Limb (tissue), 2 donors: ENCODE data around the gene MAGI1.

Experiments
- DNase-seq, 2 donors: peaks; one replicate each; pipeline ENCODE4 v3.0.0-alpha.2; 2016; ENCODE audit errors: extremely low spot score in 2 of 2

MAGI1 gene

DNA sequence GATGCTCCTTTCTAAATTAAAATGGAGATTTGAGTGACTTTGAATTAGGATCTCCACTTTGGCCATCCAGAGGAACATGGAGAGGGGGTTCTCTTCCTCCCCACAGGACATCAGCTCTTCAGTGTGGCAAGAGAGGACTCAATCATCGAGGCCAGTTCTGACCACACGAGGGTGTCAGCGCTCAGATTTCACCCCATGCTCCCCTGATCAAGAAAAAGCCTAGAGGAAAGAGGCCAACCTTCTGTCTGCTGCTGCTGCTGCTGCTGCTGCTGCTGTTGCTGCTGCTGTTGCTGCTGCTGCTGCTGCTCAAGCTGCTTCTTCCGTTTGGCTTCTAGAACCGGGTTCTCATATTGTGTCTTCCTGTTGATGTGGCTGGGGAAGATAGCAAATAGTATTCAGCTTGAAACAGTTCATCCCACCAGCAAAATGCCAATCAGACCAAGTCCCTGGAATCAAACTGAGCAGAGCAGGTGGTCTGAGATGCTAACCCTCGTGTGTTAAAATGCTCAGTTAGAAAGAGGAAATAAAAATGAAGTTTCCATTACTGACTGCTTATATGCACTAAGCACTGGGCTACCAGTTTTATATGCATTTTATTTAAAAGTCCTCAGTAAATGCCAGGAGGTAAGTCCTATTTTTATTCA, 599.0 kb downstream of the MAGI1 start:
- DNase-seq: peak; percentile 49 to 67

DNA sequence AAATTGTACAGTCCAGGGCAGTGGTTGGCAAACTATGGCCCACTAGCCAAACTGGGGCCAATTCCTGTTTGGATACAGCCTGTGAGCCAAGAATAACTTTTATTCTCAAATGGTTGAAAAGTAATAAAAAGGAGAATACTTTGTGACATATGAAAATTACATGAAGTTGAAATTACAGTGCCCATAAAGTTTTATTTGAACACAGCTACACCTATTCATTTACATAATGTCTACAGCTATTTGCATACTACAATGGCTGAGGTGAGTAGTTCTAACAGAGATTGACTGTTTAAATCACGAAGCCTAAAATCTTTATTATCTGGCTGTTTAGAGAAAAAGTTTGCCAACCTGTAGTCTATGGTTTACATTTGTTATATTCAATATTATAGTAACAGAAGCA, 600.1 kb downstream of the MAGI1 start:
- no peak for DNase-seq

DNA sequence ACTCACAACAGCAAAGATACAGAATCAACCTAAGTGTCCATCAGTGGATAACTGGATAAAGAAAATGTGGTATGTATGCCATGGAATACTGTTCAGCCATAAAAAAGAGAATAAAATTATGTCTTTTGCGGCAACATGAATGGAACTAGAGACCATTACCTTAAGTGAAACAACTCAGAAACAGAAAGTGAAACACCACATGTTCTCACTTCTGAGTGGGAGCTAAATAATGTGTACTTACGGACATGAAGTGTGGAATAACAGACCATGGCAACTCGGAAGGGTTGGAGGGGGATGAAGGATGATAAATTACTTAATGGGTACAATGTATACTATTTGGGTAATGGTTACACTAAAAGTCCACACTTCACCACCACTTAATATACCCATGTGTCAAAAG, 600.6 kb downstream of the MAGI1 start:
- DNase-seq: no peak

DNA sequence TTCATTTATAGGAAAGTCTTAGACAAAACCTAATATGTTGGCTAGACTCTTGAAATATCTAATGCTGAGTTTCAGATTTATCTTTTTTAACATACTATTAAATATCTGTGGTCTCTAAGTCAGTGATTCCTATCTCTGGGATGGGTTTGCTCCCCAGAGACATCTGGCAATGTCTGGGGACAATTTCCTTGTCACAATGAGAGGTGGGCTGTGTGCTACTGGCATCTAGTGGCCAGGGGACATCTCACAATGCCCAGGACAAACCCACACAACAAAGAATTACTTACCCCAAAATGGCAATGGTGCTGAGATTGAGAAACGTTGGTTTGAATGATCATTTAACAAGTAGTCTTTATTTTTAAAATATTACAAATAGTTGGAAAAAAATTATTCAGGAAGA, 602.1 kb downstream of the MAGI1 start:
- peak in 1 of 2 donors; percentile 7 for DNase-seq

DNA sequence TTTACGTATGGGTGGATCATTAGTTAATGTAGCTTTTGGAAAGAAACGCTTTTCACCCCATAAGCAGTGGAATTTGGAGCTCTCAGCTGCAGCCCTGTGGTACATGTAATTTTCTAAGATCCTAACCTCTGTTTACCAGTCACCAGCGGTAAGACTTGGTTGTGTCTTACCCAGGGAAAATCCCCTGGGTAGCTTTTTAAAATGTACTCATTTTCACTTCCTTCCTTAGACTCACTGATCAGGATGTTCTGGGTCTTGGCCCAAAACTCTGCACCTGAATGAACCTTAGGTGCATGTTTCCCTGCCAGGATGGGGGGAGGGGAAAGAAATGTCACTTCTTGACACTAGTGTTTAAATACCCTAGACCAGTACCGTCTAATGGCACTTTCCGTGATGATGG, 605.2 kb downstream of the MAGI1 start:
- DNase-seq: no peak

DNA sequence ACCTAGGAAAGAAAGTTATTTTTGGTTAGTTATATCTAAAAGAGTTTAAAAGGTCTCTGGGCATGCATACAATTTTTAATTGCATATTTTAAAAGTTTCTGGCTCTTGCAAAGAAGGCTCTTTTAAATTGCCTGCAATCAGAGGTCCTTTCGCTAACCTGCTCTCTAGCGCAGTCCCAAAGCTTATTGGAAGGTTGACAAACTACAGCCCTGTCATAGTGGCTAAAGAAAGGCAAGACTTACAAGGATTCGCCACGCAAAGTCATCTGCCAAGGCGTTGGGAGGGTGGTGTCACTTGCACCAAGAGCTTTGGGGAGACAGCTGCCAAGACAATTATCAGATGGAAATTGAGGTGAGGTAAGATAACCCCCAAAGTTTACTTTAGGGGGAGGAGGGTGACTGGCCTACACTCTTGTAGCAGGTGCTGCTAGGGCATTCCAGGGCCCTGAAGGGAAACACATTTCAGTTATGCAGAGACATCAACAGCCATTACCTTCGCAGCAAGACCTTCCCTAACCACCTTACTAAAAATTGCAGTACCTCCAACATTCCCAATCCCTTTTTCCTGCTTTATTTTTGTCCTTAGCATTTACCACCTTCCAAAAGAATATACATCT, 606.2 kb downstream of the MAGI1 start:
- DNase-seq: no peak

DNA sequence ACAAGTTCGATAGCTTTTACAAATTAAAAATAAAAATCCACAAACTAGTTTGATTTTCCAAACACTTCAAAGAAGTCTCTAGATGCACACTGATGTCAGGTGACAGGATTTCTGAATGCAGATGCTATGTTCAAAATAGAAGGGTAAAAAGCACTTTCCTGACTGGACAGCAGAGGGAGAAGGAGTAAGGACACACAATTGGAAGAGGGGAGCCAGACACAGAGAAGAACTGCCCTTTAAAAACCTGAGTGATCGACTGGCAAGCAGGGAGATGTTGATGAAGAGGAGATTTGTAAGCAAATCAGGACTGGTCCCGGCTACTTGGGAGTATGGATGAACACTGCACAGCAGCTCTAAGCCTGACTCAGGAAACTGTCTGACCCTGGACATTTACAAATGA, 612.8 kb downstream of the MAGI1 start:
- no peak for DNase-seq

DNA sequence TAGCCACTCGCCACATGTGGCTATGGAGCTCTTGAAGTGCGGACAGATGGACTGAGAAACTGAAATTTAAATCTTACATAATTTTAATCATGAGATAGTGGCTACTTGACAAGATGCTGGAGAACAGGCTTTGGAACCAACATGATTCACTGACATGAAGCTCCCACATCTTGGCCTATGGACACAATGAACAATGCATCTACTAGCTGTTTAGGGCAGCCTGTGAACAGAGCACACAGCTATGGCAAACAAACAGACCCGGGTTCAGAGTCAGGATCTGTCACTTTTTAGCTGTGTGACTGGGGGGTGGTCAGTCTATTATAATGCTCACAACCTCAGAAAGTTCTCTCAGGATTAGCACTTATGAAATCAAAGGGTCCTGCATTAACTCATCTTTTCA, 616.6 kb downstream of the MAGI1 start:
- no peak for DNase-seq

DNA sequence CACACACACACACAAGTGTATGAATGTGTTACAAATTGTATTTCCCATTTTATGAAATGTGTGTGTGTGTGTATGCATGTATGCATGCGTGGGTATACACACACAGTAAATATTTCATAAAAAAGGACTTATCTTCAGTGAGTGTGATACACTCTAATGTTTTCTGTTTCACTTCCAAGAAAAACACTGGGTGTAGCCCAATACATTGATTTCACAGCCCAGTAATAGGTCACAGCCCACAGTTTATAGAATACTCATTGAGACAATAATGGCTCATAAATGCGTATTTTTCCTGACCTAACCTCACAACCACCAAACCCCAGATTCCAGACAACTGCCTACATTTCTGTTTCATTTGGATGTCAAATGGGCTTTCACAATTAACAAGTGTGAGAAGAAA, 619.5 kb downstream of the MAGI1 start:
- DNase-seq: no peak

DNA sequence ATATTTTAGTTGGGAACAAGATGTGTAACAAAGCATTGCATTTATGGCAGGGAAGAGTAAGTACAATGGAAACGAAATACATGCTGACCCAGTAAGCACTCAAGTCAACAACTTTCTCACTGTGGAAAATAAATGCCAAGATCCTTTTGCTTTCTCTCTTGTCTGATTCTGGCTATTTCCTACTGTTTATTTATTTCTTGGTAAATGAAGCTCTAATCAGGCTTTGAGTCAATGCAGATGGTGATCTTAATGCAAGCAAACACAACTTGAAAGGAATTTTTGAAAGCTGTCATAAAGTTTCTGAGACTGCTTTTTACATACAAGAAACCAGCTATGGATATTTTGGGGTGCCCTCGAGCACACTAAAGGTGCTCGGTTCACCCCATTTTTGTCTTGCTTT, 624.8 kb downstream of the MAGI1 start:
- no peak for DNase-seq

DNA sequence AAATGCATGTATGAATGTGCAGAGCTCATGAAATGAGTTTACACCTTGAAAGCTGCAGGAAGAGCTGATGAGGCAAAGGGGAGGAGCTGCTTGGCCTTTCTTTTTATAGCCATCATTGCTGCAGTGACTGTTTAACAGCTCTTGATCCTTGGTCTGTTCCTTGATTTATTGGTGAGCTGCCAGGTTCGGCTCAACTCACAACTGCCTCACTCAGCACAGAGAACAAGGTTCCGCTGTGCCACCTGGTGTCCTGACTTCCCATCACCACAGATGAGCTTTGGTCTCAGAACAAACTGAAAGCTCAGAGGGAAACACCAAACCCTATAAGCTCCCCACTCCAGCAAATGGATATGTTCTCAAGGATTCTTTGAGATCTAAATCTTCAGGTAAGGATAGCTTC, 626.1 kb downstream of the MAGI1 start:
- peak in 1 of 2 donors; percentile 21 for DNase-seq

DNA sequence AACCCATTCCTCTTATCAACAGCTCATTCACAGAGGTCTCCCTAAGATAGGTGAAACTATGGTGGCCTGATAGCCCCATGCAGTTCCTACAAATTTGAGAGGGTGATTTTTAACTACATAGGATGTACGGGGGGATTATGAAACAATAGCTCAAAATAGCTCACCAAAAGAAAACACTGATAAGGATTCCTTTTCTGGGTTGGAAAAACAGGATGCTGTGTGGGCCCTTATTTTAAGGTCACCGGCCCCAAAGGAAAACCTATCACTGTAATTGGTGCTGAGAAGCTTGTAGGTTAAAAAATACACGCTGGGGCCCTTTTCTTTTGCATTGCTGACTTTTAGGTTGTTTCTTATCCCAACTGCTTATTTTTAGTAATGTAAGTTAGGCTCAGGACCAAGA, 627.4 kb downstream of the MAGI1 start:
- DNase-seq: no peak

DNA sequence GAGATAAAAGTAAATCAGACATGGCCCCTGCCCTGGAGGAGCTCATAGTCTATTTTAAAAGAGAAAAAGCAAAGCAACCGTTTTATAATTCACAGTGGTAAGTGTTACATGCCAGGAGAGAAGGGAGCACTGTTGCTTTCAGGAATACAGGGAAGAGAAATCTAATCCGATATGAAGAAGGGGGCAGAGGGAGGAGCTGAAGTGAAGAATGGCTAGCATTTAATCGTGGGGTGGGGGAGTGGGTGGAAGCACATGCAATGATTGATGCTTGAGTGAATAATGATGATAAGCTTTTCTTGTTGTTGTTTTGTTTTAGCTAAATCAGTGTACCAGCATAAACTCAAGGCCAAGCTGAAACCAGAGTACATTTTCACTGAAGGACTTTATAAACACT, 629.5 kb downstream of the MAGI1 start:
- DNase-seq: no peak

DNA sequence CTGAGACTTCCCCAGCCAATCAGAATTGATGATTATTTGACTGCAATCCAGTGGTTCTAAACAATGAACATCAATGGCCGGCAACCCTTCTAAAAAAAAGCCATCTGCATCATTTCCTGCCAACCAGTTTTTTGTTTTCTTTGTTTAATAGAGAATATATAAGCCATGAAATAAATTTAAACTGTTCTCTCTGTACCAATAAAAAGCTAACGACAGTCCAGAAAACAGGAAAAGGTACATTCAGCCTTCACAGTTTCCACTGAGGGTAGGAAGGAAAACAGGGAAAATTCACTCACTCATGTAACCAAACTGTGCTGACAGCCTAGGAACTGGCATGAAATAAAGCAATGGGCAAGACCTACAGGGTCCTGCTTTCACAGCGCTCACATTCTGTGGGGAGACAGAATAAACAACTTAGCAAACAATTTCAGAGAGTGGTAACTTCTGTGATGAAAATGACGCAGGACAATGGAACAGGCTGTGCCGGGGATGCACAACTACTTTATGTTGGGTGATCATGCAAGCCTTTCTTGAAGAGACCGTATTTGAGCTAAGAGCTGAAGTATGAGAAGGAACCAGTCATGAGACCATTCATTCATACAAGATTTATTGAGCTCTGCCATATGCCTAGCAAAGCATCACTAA, 630.1 kb downstream of the MAGI1 start:
- no peak for DNase-seq

DNA sequence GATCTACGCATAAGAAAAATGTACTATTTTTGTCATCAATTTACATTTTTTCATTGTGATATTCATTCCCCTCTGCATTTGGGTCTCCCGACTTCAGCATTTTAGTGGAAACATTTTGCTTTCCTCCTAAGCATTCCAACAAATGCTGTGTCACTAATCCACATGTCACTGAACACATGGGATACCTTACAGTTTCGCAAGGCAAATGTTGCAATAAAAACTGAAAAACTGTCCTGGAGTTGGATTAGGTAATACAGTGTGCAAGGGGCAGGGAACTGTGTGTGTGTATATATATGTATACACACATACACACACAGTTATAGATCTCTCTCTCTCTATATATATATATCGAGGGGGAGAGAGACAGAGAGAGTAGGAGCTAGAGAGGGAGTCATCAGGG, 632.2 kb downstream of the MAGI1 start:
- DNase-seq: no peak

DNA sequence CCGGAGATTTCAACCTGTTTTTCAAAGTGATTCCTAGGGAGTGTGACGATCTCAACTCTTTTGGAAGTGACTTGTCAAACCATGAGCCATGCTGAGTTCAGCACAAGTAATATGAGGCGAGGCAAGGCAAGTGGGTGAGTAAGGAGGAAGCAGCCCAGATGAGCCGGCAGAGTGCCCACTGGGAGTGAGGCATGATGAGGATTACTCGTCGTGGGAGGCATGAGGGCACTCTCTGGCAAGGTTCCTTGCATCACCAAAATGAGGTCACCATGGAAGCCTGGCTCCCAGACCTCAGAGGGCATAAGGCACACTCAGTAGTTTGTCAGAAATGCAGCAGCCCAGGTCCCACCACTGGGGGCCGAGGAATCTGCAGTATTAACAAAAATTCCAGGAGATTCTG, 636.1 kb downstream of the MAGI1 start:
- DNase-seq: no peak

DNA sequence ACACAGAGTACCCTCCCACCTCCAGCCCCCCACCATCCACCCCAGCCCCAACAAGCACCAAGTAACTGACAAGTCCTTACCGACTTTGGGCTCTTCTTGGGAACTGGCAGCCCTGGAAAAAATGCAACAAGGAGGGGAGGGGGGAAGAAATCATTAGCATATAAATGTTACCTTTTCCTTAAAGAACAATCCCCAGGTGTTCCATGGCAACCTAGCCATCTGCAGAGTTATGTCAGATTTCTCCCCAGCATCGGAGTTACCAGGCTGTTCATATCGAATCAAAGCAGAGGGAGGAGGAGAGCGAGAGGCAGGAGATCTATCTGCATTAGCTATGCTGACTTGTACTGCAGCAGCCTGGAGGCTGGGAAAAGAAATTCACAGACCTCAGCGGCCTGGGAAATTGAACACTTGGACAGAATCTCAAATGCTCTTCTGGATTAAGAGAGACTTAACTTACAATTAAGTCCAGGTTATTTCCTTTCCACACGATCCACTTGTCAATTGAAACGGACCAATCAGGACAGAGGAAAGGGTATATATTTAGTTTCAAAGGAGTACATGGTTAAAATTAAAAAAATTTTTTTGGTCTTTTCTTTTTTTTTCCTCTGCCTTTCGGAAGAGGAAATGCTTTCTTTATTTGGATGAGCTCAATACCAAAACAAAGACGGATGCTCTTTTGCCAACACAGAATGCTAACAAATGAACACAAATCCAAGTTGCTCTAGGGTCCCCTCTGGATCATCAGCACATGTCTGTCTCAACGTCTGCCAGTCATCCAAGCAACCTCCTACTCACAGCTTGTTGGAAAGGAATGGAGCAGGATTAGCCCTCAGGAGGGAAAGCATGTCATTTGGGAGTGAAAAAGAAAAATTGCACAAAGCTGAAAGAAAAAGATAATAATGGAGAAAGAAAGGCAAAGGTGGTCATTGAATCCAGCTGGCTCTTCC, 637.1 kb downstream of the MAGI1 start:
- peak in 1 of 2 donors; percentile 22 for DNase-seq

DNA sequence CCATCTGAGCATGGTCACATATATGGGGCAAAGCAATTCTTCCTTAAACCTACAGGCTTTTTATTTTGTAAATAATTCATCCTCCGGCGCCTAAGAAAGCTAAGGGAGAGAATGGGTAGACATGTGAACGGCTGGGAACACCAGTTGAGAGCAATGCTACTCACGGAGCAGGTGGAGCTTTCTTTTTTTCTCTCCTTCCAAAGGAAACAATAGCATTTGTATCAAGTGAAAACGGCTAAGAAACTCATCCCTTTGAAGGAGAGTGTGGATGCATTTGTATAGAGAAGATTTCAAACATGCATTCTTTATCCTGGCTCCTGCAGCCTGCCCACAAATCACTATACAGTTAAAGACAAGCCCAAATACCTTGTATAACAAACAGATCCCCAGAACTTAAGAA, 637.8 kb downstream of the MAGI1 start:
- no peak for DNase-seq

DNA sequence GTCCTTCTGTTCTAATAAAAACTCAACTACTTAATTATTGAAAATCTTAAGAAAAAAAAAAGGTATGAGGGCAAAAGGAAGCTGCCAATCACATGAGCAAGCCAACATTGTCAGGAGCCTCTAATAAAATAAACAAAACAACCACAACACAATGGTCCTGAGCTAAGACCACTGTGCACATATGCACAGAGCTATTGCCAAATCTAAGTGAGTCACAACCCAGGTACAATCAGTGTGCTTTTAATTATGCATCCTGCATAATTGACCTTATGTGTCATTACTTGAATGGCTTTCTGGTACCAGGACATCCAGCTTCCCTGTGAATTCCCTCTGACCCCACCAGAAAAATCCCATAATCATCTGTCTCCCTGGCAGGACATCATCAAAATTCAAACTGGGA, 639.8 kb downstream of the MAGI1 start:
- no peak for DNase-seq

DNA sequence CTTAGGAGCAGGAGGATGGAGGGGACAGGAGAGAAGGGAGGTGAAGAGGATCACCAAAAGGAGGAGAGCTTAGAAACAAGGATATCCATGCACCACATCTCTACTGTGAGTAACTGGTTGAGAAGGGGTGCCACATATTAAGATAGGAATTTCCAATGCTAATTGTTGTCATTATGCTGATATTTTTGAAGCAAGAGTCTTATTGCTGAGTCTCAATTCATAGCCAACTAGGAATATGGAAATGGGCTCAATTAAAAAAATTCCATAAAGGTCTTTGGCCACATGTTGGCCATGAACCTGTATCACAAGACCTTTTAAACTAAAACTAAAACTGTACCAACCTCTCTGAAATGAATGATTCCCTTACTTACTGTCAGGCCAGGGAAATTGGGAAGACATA, 642.6 kb downstream of the MAGI1 start:
- no peak for DNase-seq

DNA sequence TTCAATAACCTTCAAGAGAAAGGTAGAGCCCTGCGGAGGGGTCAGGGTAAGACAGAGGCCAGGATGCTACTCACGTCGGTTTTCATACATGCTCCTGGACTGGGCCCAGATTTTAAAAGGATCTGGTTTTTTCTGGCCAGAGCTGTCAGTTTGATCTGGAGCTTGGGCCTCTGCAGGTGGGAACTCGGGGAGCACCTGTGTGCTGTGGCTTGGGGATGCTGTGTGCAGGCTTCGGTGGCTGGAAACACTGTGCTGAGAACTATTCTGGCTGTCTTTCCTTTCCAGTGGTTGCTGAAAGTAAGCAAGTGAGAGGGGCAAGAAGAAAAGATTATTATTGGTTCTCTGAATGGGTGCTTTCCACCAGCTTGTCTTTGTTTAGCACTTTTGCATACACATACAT, 647.6 kb downstream of the MAGI1 start:
- no peak for DNase-seq

DNA sequence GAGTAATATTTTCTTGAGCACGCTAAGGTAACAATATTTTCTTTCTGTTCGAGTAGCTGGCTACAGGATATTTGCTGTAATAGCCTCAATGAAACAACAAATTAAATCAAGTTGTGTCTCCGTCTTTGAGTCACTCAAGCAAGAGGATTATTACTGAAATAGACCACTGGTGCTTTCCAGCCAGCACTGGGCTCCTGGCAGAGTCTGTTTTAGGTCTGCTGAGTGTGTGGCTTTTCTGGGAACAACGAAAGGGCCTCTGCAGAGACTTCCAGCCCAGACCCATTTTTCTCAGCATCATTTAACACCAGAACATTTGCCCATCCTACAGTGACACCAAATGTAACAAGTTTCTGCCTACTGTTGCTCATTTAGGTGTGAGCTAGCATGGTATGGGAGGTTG, 652.9 kb downstream of the MAGI1 start:
- DNase-seq: no peak
